DND-41 (cell line): ENCODE results near the gene FIGNL1.

Experiments used
- ATAC-seq: fragments of 200-7000 bp; cut with Tn5 transposase; 3 replicates; pipeline ENCODE4 v1.9.1; 2021; ENCODE audit warnings: low read depth; ENCODE audit not compliant: insufficient read depth
- DNase-seq: peaks from one replicate; pipeline ENCODE4 v3.0.0-alpha.2; 2020
- H2AFZ ChIP-seq: 2 replicates; pipeline ENCODE4 v1.6.0; 2012; ENCODE audit warnings: low read depth, low read length
- H3K27ac ChIP-seq: 2 replicates; pipeline ENCODE4 v1.5.1; 2012; ENCODE audit warnings: low read length, inconsistent platforms
- H3K27me3 ChIP-seq: fragments of 200-600 bp; sonication (generic); 2 replicates; pipeline ENCODE4 v1.6.0; 2012; ENCODE audit warnings: low read length, mild to moderate bottlenecking, inconsistent platforms; ENCODE audit not compliant: insufficient read depth, poor library complexity
- H3K36me3 ChIP-seq: 2 replicates; pipeline ENCODE4 v1.5.1; 2012; ENCODE audit warnings: low read length, inconsistent platforms; ENCODE audit not compliant: insufficient read depth
- H3K4me1 ChIP-seq: 2 replicates; pipeline ENCODE4 v1.5.1; 2012; ENCODE audit warnings: mild to moderate bottlenecking, low read length; ENCODE audit not compliant: insufficient read depth
- H3K4me2 ChIP-seq: 2 replicates; pipeline ENCODE4 v1.6.0; 2012; ENCODE audit warnings: mild to moderate bottlenecking, moderate library complexity, low read length, inconsistent platforms; ENCODE audit not compliant: insufficient read depth
- H3K4me3 ChIP-seq, 2 experiments: fragments of 200-600 bp in 1 of 2; shearing (Covaris generic) in 1 of 2; 2 replicates each; pipeline ENCODE4 v1.5.1; 2012 to 2016; ENCODE audit warnings: inconsistent platforms in 2 of 2, low read length in 2 of 2, mild to moderate bottlenecking in 2 of 2, low read depth in 1 of 2, moderate library complexity in 1 of 2
- H3K79me2 ChIP-seq: 2 replicates; pipeline ENCODE4 v1.6.0; 2012; ENCODE audit warnings: low read length, inconsistent platforms; ENCODE audit not compliant: insufficient read depth
- H3K9ac ChIP-seq: 2 replicates; pipeline ENCODE4 v1.6.0; 2012; ENCODE audit warnings: low read depth, mild to moderate bottlenecking, inconsistent platforms, low read length, moderate library complexity
- H3K9me3 ChIP-seq: 2 replicates; pipeline ENCODE4 v1.5.1; 2012; ENCODE audit warnings: low read length, moderate library complexity, mild to moderate bottlenecking, inconsistent platforms; ENCODE audit not compliant: insufficient read depth, severe bottlenecking
- H4K20me1 ChIP-seq: 2 replicates; pipeline ENCODE4 v1.6.0; 2012; ENCODE audit warnings: low read length; ENCODE audit not compliant: insufficient read depth
- EZH2 ChIP-seq: IDR thresholded peaks from 3 replicates; pipeline ENCODE4 v1.6.1; 2012; ENCODE audit warnings: borderline replicate concordance, low read depth, mild to moderate bottlenecking, moderate library complexity, low read length, inconsistent platforms; ENCODE audit not compliant: severe bottlenecking
- TF ChIP-seq, protein P1 (sequence below): IDR thresholded peaks from 2 replicates; pipeline ENCODE4 v1.5.1; 2012; ENCODE audit warnings: borderline replicate concordance, low read length, moderate library complexity, mild to moderate bottlenecking; ENCODE audit not compliant: poor library complexity, severe bottlenecking; ENCODE audit errors: extremely low read depth

Gene FIGNL1

DNA sequence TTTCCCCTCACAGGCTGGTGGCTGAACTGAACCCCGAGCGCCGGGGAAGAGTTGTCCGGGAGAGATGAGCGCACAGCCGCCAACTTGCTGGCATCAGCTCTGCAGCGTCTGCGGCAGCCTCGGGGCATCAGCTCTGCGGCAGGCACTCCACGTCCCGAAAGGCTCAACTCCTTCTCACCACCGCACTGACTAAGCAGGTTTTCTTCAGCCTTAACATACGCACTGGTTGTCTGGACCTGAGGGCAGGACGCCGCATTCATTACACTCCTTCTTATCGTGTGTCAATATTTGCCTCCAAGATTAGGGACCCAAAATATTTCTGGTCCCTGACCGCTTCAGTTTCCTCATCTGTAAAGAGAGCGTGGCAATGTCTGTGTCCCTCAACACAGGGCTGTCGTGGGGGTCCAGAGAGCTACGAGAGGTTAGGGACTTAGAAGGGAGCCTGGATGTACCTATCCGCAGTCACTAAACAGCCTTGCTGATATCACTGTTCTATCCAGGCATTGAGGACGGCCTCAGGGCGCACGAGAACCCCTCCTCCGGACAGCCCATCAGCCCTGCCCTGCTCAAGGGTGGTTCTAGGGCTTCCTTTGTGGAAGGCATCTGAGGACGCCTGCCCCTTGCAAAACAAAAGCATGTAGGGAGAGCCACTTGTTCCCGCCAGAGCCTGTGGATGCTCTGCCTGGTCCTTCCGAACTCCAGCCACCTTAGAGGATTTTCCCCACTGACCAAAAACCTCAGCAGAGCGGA is 42.8 kb upstream of the FIGNL1 start:
- Histone ChIP-seq H3K4me3 (no peak overlapping the region), H3K27ac (no peak overlapping the region), H3K79me2 (no peaks in the 10 kb centered on the region), H3K9me3 (peaks cover 9% of the 10 kb centered on the region), H2AFZ (no peak overlapping the region), H3K4me1 (no peaks in the 10 kb centered on the region), H3K27me3 (peaks cover 20% of the 10 kb centered on the region), H4K20me1 (no peaks in the 10 kb centered on the region), H3K9ac (no peak overlapping the region), H3K36me3 (no peaks in the 10 kb centered on the region), H3K4me2 (no peak overlapping the region)
- no peak for TF ChIP-seq EZH2
- TF ChIP-seq, protein P1, sequence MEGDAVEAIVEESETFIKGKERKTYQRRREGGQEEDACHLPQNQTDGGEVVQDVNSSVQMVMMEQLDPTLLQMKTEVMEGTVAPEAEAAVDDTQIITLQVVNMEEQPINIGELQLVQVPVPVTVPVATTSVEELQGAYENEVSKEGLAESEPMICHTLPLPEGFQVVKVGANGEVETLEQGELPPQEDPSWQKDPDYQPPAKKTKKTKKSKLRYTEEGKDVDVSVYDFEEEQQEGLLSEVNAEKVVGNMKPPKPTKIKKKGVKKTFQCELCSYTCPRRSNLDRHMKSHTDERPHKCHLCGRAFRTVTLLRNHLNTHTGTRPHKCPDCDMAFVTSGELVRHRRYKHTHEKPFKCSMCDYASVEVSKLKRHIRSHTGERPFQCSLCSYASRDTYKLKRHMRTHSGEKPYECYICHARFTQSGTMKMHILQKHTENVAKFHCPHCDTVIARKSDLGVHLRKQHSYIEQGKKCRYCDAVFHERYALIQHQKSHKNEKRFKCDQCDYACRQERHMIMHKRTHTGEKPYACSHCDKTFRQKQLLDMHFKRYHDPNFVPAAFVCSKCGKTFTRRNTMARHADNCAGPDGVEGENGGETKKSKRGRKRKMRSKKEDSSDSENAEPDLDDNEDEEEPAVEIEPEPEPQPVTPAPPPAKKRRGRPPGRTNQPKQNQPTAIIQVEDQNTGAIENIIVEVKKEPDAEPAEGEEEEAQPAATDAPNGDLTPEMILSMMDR, result no peak
- DNase-seq (no peak), ATAC-seq (no peak)

DNA sequence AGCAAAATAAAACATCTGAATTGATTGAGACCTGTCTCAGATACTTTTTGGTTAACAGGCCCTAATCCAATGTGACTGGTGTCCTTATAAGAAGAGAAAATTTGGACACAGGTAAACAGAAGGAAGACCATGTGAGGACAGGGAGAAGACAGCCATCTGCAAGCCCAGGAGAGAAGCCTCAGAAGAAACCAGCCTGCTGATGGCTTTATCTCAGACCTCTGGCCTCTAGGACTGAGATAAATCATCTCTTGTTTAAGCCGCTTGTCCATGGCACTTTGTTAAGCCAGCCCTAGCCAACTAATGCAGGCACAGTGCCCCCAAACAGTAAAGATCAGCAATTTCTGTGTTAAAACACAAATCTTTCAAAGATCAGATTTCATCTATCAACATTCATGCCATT is 41.8 kb upstream of the FIGNL1 start:
- Histone ChIP-seq H3K4me2 (no peak overlapping the region), H3K4me3 (no peak overlapping the region), H3K79me2 (no peaks in the 10 kb centered on the region), H3K27ac (no peak overlapping the region), H4K20me1 (no peaks in the 10 kb centered on the region), H2AFZ (no peak overlapping the region), H3K4me1 (no peaks in the 10 kb centered on the region), H3K36me3 (no peaks in the 10 kb centered on the region), H3K27me3 (peaks cover 12% of the 10 kb centered on the region), H3K9ac (no peak overlapping the region), H3K9me3 (peaks cover 12% of the 10 kb centered on the region)
- ATAC-seq (no peak), DNase-seq (no peak)
- no peak for TF ChIP-seq EZH2
- TF ChIP-seq, protein P1, result no peak

DNA sequence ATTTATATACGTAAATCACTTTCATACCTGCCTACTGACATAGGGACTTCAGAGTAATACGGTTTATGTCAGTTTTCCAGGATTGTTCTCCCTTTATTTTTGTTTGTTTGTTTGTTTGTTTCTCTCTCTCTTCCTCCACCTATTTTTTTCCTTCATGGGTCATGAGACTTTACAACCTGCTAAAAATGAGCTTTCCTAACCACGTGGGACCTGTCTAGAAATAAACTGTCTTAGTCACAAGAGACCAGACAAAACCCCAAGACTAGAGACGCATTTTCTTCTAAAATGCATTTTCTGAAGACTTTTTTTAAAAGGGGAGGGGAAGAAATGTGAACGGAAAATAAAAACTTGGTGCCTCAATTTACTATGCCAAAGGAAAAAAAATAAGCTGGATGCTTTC is 41.1 kb upstream of the FIGNL1 start:
- DNase-seq (no peak), ATAC-seq (no peak)
- Histone ChIP-seq H3K9me3 (peaks cover 12% of the 10 kb centered on the region), H4K20me1 (no peaks in the 10 kb centered on the region), H3K27ac (no peak overlapping the region), H3K4me3 (no peak overlapping the region), H3K79me2 (no peaks in the 10 kb centered on the region), H3K4me1 (no peaks in the 10 kb centered on the region), H3K9ac (no peak overlapping the region), H3K36me3 (no peaks in the 10 kb centered on the region), H2AFZ (no peak overlapping the region), H3K4me2 (no peak overlapping the region), H3K27me3 (peaks cover 5% of the 10 kb centered on the region)
- TF ChIP-seq EZH2, result no peak
- TF ChIP-seq, protein P1, result no peak
